GM12874 (cell line): Measurements from ENCODE around the gene COMT.

ENCODE experiments used
- CTCF ChIP-seq: IDR thresholded peaks from 2 replicates; pipeline ENCODE4 v1.5.1; 2011; ENCODE audit warnings: low read depth, mild to moderate bottlenecking, control low read depth, low read length, moderate library complexity; ENCODE audit not compliant: insufficient read depth

Gene COMT

GRCh38 chr22:19929586-19930550, 11.7 kb upstream of the COMT start:
- TF ChIP-seq CTCF, result no peak

GRCh38 chr22:19930551-19931486, 10.8 kb upstream of the COMT start:
- TF ChIP-seq CTCF, result no peak

- no peak for TF ChIP-seq CTCF
These were observed 10.1 kb upstream of the COMT start for GRCh38 chr22:19931514-19931913.

- TF ChIP-seq CTCF, result no peak
These were observed 9.0 kb upstream of the COMT start for GRCh38 chr22:19932367-19933206.

- TF ChIP-seq CTCF, result no peak
These were observed 8.0 kb upstream of the COMT start for GRCh38 chr22:19933341-19934241.

- no peak for TF ChIP-seq CTCF
These were observed 5.1 kb upstream of the COMT start for GRCh38 chr22:19936513-19936912.
